Measurements from ENCODE around the gene UBE2G2. TPM values are rescaled to one million over a fixed set of nuclear protein-coding genes. Genes with fewer than 3 reads are reported as not detected.

UBE2G2 gene
- total RNA-seq, 3 donors from 2014 or later, result 64.2 to 85.4 (median 66.8) TPM

- ATAC-seq, result no peak
Observed at GRCh38 chr21:44762221-44763049, 39.2 kb downstream of the UBE2G2 start.

DNA sequence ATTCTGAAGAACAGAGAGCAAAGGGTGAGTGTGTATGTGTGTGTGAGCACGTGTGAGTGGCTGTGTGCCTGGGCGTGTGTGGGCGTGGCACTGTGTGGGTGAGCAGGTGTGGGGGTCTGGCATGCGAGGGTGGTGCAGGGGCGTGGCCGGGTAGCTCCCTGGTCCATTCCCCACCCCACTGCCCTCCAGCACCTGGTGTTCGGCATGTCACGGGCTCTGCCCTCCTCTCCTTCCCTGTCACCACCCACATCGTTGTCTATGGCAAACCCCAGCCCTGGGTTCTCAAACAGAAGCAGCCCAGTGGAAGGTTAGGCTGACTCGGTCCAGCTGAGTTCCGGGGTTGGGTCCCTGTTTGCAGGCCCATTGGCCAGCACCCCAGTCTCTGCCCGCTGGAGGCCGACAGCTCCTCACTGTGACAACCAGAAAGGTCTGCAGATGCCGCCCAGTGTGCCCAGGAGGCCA lies 39.8 kb downstream of the UBE2G2 start:
- ATAC-seq (peak; percentile 69), DNase-seq (peak in 2 of 3 donors; percentile 63 to 65)

More at GRCh38 chr21:44762221-44763049, 39.2 kb downstream of the UBE2G2 start:
- TF ChIP-seq CTCF (IDR thresholded peaks at IDR 0.05), result no peak
- intact Hi-C loops (cut with DNase I, micrococcal nuclease), result no loop called here
- H3K4me1 ChIP-seq (ENCODE audit: low read depth), result peaks cover 10% of the 10 kb centered on the region
- no peaks in the 10 kb centered on the region for H3K9me3 ChIP-seq
- no peak overlapping the region for H3K4me3 ChIP-seq
- no peak for DNase-seq
- no peaks in the 10 kb centered on the region for H3K36me3 ChIP-seq (ENCODE audit: low read depth)

DNA sequence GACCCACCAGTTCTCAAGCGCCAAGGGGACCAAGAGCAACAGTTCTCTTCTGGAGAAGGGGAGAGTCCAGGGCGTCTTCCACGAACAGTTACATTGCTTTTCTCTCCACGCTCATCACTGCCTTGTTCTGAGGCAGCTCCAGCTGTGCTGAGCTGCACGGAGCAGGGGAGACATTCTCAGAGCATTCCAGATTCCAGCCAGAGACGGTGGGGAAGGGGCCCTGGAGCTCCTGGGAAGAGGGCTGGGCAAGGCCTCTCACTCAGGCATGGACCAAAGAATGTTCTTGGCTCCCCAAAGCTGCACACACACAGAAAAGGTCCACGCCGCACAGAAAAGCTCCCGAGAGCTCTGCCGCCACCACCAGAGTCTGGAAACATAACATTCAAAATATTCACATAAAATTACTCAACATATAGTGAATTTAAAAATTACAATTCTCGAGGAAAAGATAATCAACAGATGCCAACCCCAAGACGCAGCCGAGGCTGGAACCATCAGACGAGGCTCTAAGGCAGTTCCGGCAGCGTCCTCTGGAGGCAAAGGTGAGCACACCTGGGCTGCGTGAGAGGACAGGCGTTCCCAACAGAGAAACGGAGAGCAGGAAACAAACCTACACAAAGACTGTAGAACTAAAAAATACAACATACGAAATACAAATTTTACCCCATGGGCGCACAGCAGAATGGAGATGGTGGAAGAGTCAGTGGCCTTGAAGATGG lies 40.5 kb downstream of the UBE2G2 start:
- no peaks in the 10 kb centered on the region for H3K36me3 ChIP-seq (ENCODE audit: low read depth)
- ATAC-seq (peak; percentile 80), DNase-seq (peak in 2 of 3 donors; percentile 73 to 77)
- H3K4me3 ChIP-seq, result no peak overlapping the region
- H3K9me3 ChIP-seq, result no peaks in the 10 kb centered on the region
- intact Hi-C loops (cut with DNase I, micrococcal nuclease), result no loop called here
- H3K4me1 ChIP-seq (ENCODE audit: low read depth), result peaks cover 10% of the 10 kb centered on the region
- TF ChIP-seq CTCF (IDR thresholded peaks at IDR 0.05), result peak; percentile 62

More for the DNA sequence above, 39.8 kb downstream of the UBE2G2 start:
- no peaks in the 10 kb centered on the region for H3K9me3 ChIP-seq
- peaks cover 10% of the 10 kb centered on the region for H3K4me1 ChIP-seq (ENCODE audit: low read depth)
- intact Hi-C loops (cut with DNase I, micrococcal nuclease), result no loop called here
- no peaks in the 10 kb centered on the region for H3K36me3 ChIP-seq (ENCODE audit: low read depth)
- TF ChIP-seq CTCF (IDR thresholded peaks at IDR 0.05), result no peak
- H3K4me3 ChIP-seq, result no peak overlapping the region

GRCh38 chr21:44760376-44760775 lies 41.2 kb downstream of the UBE2G2 start:
- DNase-seq, result no peak
- H3K4me3 ChIP-seq, result no peak overlapping the region
- H3K36me3 ChIP-seq (ENCODE audit: low read depth), result no peaks in the 10 kb centered on the region
- no peak for TF ChIP-seq CTCF (IDR thresholded peaks at IDR 0.05)
- intact Hi-C loops (cut with DNase I, micrococcal nuclease), result no loop called here
- H3K4me1 ChIP-seq (ENCODE audit: low read depth), result peaks cover 10% of the 10 kb centered on the region
- ATAC-seq, result no peak
- no peaks in the 10 kb centered on the region for H3K9me3 ChIP-seq

GRCh38 chr21:44759628-44760285 lies 41.9 kb downstream of the UBE2G2 start:
- DNase-seq, result no peak
- Histone ChIP-seq H3K36me3 (ENCODE audit: low read depth) (no peaks in the 10 kb centered on the region), H3K9me3 (no peaks in the 10 kb centered on the region), H3K4me3 (no peak overlapping the region), H3K4me1 (ENCODE audit: low read depth) (peaks cover 10% of the 10 kb centered on the region)
- no peak for TF ChIP-seq CTCF (IDR thresholded peaks at IDR 0.05)
- ATAC-seq, result no peak
- intact Hi-C loops (cut with DNase I, micrococcal nuclease), result no loop called here
